M059J (cell line): Measurements from ENCODE around the gene GADL1. TPM values are rescaled to one million over a fixed set of nuclear protein-coding genes. Genes with fewer than 3 reads are reported as not detected.
A peak's percentile ranks its signal among the peaks of the same experiment; 100 is the strongest.

Source experiments
- DNase-seq: peaks from one replicate; pipeline ENCODE4 v3.0.0-alpha.2; 2012; ENCODE audit warnings: low read depth
- total RNA-seq: library from RNA; depleted of rRNA; stranded (reverse); fragments of >200 nt; shearing (Covaris generic); gene quantifications from 2 replicates; pipeline ENCODE4 v1.2.3, GENCODE V29; 2014; rRNA removed

Gene GADL1, protein sequence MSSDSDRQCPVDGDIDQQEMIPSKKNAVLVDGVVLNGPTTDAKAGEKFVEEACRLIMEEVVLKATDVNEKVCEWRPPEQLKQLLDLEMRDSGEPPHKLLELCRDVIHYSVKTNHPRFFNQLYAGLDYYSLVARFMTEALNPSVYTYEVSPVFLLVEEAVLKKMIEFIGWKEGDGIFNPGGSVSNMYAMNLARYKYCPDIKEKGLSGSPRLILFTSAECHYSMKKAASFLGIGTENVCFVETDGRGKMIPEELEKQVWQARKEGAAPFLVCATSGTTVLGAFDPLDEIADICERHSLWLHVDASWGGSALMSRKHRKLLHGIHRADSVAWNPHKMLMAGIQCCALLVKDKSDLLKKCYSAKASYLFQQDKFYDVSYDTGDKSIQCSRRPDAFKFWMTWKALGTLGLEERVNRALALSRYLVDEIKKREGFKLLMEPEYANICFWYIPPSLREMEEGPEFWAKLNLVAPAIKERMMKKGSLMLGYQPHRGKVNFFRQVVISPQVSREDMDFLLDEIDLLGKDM
- total RNA-seq: not detected in 2 replicates

- peak; percentile 20 for DNase-seq
These were observed at the start of gene GADL1 for GRCh38 chr3:30894521-30895251. Gene GADL1 (minus strand): TSS chr3:30894661. CDS start chr3:30894614, 47 bp downstream.

GRCh38 chr3:30944124-30944523 is 49.7 kb upstream of the GADL1 start:
- no peak for DNase-seq

- no peak for DNase-seq
These were observed 48.7 kb upstream of the GADL1 start for GRCh38 chr3:30943206-30943605.

DNA sequence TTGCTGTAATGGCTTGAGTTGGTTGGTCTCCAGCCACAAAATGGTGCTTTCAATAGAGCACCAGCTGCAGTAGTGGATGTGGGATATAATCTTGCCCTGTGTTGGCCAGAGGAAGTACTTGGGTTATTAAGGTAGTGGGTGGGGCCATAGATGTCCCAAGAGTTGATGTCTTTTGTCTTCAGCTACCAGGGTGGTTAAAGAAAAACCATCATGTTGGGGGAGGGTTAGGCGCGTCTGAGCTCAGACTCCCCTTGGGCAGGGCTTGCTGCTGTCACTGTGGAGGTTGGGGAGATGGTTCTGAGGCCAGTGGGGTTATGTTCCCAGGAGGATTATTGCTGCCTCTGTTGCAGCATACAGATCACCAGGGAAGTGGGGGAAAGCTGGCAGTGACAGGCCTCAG is 46.9 kb upstream of the GADL1 start:
- no peak for DNase-seq

DNA sequence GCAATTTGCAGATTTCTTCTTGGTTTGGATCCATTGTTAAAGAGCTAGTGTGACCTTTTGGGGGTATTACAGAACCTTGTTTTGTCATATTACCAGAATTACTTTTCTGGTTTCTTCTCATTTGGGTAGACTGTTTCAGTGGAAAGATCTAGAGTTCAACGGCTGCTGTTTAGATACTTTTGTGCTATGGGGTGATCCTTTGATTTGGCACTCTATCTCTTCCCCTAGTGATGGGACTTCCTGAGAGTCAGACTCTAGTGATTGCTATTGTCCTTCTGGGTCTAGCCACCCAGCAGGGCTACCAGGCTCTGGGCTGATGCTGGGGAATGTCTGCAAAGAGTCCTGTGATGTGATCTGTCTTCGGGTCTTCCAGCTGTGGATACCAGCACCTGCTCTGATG is 46.3 kb upstream of the GADL1 start:
- no peak for DNase-seq

DNA sequence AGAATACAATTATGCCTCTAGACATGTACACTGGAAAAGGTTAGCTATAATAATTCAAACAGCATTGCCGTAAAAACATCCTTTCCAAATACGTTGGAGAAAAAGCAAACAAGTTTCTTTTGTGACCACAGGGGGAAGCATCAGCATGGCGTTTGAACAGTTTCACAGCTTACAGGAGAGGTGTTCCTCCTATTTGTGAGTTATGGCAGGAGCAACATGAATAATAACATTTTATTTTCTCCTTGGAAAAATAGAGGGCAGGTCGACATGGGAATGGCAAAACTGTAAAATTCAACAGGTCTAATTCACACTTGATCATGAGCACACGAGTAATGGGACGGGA is 39.7 kb upstream of the GADL1 start:
- DNase-seq: peak; percentile 39

GRCh38 chr3:30933478-30934207 is 39.2 kb upstream of the GADL1 start:
- DNase-seq: no peak

- no peak for DNase-seq
These were observed 38.1 kb upstream of the GADL1 start for GRCh38 chr3:30932513-30933098.

- DNase-seq: no peak
These were observed 30.3 kb upstream of the GADL1 start for GRCh38 chr3:30924763-30925162.

DNA sequence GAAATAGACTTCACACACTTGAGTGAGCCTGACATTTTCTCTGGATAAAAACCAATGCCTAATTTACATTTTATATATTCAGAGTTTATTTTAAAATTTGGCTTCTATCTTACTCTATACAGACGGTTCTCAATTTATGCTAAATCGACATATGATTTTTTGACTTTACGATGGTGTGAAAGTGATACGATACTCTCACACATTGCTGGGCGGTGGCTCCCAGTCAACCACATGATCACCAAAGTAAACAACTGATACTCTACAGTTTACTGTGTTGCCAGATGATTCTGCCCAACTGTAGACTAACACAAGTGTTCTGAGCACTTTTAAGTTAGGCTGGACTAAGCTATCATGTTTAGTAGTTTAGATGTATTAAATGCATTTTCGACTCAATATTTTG is 25.1 kb upstream of the GADL1 start:
- no peak for DNase-seq

DNA sequence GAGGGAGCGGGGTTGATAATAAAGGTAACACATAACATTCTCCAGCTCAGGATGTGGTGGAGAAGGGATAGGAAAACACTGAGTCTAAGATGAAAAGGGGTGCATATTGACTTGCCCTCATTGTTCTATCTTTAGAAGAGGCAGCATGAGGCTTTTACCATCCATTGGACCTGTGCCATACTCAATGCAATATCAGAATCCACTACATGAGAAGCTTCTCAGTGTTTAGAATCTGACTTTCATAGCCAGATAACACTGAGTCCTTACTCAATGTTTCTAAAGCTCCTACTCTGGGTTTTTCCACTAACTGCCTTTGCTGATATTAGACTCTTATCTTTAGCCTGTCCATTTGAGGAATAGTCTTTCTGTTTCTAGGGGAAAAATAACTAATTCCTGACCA is 24.3 kb upstream of the GADL1 start:
- DNase-seq: no peak

DNA sequence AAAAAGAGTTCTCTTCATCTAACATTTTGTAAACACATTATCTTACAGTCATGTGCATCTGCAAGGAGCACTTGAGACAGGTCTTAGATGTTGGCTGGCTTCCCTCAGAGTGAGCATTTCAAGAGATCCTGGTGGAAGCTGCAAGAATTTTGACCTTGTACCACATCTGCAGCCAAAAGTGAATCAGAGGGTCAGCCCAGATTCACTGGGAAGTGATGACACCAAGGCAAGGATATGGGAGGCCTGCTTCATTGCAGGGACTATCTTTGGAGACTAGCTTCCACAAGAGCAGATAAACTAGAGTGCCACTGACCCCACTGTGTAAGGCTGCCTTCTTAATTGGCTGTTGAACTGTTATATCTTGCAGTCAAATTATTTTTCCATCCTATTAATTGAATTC is 21.3 kb upstream of the GADL1 start:
- peak; percentile 3 for DNase-seq

DNA sequence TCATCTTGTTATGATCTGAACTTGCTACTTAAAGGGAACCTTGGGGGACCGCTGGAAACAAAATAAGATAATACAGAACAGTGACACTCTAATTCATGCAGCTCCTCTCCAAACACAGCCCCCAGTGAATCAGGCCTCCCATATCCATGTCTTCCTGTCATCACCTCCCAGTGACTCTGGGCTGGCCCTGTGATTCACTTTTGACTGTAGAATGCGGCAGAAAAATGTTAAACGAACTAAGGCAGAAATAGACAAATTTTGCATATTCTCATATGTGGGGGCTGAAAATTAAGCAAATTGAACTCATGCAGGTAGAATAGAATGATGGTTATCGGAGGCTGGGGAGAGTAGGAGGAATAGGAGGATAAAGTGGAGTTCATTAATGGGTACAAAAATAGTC is 20.2 kb upstream of the GADL1 start:
- DNase-seq: peak; percentile 2

GRCh38 chr3:30913176-30913575 is 18.7 kb upstream of the GADL1 start:
- DNase-seq: no peak

DNA sequence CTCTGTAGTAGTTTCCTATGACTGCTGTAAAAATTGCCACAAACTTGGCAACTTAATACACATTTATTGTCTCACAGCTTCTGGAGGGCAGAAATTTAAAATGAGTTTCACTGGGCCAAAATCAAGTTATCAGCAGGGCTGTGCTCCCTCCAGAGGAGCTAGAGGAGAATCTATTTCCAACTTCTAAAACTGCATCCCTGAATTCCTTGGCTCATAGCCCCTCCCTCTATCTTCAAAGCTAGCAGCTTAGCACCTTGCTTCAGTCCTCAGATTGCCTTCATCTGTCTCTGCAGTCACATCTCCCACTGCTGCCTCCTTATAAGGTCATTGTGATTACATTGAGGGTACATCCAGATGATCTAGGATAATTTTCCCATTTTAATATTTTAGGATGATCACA is 17.8 kb upstream of the GADL1 start:
- no peak for DNase-seq

DNA sequence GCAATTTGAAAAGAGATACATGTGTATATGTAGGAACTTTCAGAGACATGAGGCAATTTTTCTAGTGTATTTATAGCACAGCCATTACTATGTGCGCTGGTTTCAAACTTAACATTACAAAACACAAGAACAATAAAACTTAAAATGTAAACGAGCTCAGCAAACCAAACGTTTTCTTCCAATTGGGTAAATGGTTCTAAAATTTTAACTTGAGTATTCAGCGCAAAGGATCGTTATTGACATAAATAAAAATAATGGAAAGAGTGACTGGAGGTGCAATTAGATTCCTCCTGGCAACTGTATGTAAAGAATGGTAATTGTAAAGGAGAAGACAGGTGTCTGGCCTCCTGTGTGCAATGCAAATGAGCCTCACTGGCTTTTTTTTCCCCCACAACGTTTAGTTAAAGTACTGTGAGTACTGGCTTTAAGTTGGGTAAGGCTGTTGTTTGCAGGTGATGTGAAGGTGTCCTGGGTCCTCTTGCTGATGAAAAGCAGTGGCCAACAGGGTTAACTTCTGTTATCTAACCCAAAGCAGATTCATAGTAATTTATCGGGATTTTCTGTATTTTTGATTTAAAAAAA is 14.1 kb upstream of the GADL1 start:
- DNase-seq: no peak

DNA sequence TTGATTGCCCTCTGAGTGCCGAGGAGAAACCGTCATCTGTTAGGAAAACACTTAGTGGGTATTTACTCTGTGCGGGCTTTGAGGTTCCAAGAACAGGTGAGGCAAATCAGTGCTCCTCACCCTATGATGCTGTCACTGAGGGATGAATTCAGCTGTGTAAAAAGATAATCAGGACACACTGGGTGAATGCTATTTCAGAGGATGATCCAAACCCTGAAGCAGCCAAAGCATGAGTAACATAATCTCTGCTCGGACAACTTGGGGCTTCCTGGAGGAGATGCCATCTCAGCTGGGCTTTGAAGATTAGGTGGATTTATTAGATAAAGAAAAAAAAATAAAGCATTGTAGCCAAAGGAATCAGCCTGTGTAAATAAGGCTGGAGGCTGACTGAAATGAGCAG is 10.5 kb upstream of the GADL1 start:
- no peak for DNase-seq

GRCh38 chr3:30895329-30895728 is 868 bp upstream of the GADL1 start:
- no peak for DNase-seq

GRCh38 chr3:30893678-30894325 is 659 bp downstream of the GADL1 start:
- DNase-seq: no peak

DNA sequence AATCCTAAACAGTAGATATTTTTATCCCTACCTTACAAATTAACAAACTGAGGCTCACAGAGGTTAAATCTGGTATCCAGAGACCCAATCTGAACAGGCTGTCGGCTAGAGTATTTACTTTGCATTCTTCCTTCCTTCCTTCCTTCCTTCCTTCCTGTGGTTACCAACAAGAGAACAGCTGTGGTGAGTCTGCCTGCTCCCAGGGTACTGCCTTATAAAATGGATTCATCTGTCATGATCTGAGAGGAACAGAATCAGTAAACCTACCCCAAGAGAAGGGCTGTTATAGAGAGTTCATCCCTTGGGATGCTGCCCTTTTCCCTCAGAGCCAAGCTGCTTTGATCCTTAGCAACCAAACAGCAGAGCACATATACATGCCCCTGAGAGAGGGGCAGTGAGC is 3.6 kb downstream of the GADL1 start:
- DNase-seq: no peak

DNA sequence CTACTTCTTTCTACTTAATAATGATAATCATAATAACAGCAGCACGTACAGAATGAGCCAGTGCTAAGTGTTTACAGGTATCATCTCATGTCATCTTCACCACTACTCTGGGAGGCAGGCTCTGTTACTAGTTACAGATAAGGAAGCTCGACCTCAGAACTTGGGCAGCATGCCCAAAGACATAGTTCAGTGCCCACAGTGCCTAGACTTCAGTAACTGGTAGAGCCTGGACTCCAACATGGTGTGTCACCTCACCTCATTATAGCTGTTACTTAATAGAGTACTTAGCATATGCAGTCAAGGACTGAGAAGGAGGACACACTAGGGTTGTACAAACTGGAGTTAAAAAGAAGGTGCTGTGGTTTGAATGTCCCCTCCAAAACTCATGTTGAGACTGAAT is 7.6 kb downstream of the GADL1 start:
- DNase-seq: peak; percentile 3
